HepG2 (cell line): ENCODE data around the gene TRERF1. TPM values are rescaled to one million over a fixed set of nuclear protein-coding genes. Genes with fewer than 3 reads are reported as not detected.

Experiments
- CEBPG ChIP-seq: IDR thresholded peaks from 2 replicates; pipeline ENCODE4 v1.6.1; 2016
- KDM5A ChIP-seq: fragments of 200-600 bp; sonication (generic); IDR thresholded peaks from 2 replicates; pipeline ENCODE4 v1.7.0; 2018; ENCODE audit warnings: antibody characterized with exemption, mild to moderate bottlenecking, low read length, borderline replicate concordance
- MBNL3 ChIP-seq: fragments of 250-450 bp; sonication (Bioruptor Pico); conservative IDR thresholded peaks from 2 replicates; pipeline ENCODE4 v1.8.0; 2022; ENCODE audit warnings: mild to moderate bottlenecking, inconsistent platforms
- MEIS1 ChIP-seq: sonication (generic); formaldehyde crosslinking; IDR thresholded peaks from 2 replicates; pipeline ENCODE4 v1.9.0; 2021; ENCODE audit warnings: mild to moderate bottlenecking, missing genetic modification reagents, moderate library complexity, borderline replicate concordance
- MIXL1 ChIP-seq: IDR thresholded peaks from 2 replicates; pipeline ENCODE4 v1.6.1; 2016
- NFE2 ChIP-seq: sonication (generic); formaldehyde crosslinking; IDR thresholded peaks from 2 replicates; pipeline ENCODE4 v1.4.0; 2020; ENCODE audit warnings: missing genetic modification reagents
- NR1H2 ChIP-seq: sonication (generic); formaldehyde crosslinking; IDR thresholded peaks from 2 replicates; pipeline ENCODE4 v1.8.1; 2022; ENCODE audit warnings: low read depth, missing genetic modification reagents, borderline replicate concordance
- POLR2A ChIP-seq, 2 experiments: IDR thresholded peaks; 2 replicates each; pipeline ENCODE4 v1.6.1; 2011; ENCODE audit warnings: low read depth in 2 of 2, low read length in 2 of 2, mild to moderate bottlenecking in 1 of 2, moderate library complexity in 1 of 2; ENCODE audit not compliant: insufficient read depth in 1 of 2
- SMARCC2 ChIP-seq: fragments of 450-650 bp; IDR thresholded peaks from 2 replicates; pipeline ENCODE4 v1.6.1; 2017; ENCODE audit warnings: antibody characterized with exemption, mild to moderate bottlenecking
- SP5 ChIP-seq: IDR thresholded peaks from 2 replicates; pipeline ENCODE4 v1.6.1; 2016; ENCODE audit warnings: low read depth, borderline replicate concordance
- ZBTB10 ChIP-seq: sonication (generic); formaldehyde crosslinking; IDR thresholded peaks from 2 replicates; pipeline ENCODE4 v1.4.0; 2020; ENCODE audit warnings: missing genetic modification reagents, borderline replicate concordance
- ZBTB7A ChIP-seq: sonication (generic); formaldehyde crosslinking; IDR thresholded peaks from 2 replicates; pipeline ENCODE4 v1.8.0; 2022; ENCODE audit warnings: mild to moderate bottlenecking, missing genetic modification reagents
- ZFX ChIP-seq: sonication (generic); formaldehyde crosslinking; IDR thresholded peaks from 2 replicates; pipeline ENCODE4 v1.4.0; 2020; ENCODE audit warnings: mild to moderate bottlenecking, low read depth, missing genetic modification reagents, moderate library complexity
- ZNF335 ChIP-seq: sonication (generic); formaldehyde crosslinking; IDR thresholded peaks from 2 replicates; pipeline ENCODE4 v1.4.0; 2020; ENCODE audit warnings: missing genetic modification reagents
- ZNF563 ChIP-seq: sonication (generic); formaldehyde crosslinking; IDR thresholded peaks from 2 replicates; pipeline ENCODE4 v1.8.0; 2022; ENCODE audit warnings: mild to moderate bottlenecking, moderate library complexity, missing genetic modification reagents
- ZNF713 ChIP-seq: sonication (generic); formaldehyde crosslinking; IDR thresholded peaks from 2 replicates; pipeline ENCODE4 v1.4.0; 2020; ENCODE audit warnings: mild to moderate bottlenecking, missing genetic modification reagents
- ZNF724P ChIP-seq: sonication (generic); formaldehyde crosslinking; IDR thresholded peaks from 2 replicates; pipeline ENCODE4 v1.8.0; 2022; ENCODE audit warnings: missing genetic modification reagents, borderline replicate concordance
- ZNF772 ChIP-seq: sonication (generic); formaldehyde crosslinking; IDR thresholded peaks from 2 replicates; pipeline ENCODE4 v1.5.0; 2020; ENCODE audit warnings: mild to moderate bottlenecking, missing genetic modification reagents
- ZNF777 ChIP-seq: sonication (generic); formaldehyde crosslinking; IDR thresholded peaks from 2 replicates; pipeline ENCODE4 v1.4.0; 2020; ENCODE audit warnings: missing genetic modification reagents
- polyA plus RNA-seq, 8 experiments: library from polyadenylated mRNA; depleted of rRNA in 3 of 8; stranded (reverse) in 7 of 8; unstranded in 1 of 8; fragments of >200 nt; fragmentation: Illumina TruSeq in 4 of 8; extraction: Trizol in 4 of 8; gene quantifications; 2 replicates each; pipeline versions ENCODE4 v1.2.1 to v1.2.3, GENCODE V29; 2011 to 2016; ENCODE audit warnings: low read depth in 4 of 8, missing spikeins in 1 of 8, mixed read lengths in 1 of 8; ENCODE audit not compliant: insufficient read depth in 1 of 8
- total RNA-seq, 5 experiments: library from RNA; depleted of rRNA; stranded (reverse); fragments of >200 nt; fragmentation: Illumina TruSeq; extraction: Trizol; gene quantifications; 2 replicates each; pipeline ENCODE4 v1.2.3, GENCODE V29; 2016; ENCODE audit warnings: low read depth in 1 of 5
- TF ChIP-seq, protein P1 (sequence below): sonication (generic); formaldehyde crosslinking; conservative IDR thresholded peaks from 2 replicates; pipeline ENCODE4 v1.4.0; 2020; ENCODE audit warnings: missing genetic modification reagents
- TF ChIP-seq, protein P2 (sequence below): sonication (generic); formaldehyde crosslinking; conservative IDR thresholded peaks from 2 replicates; pipeline ENCODE4 v1.4.0; 2020; ENCODE audit warnings: missing genetic modification reagents
- TF ChIP-seq, protein P3 (sequence below): sonication (generic); formaldehyde crosslinking; IDR thresholded peaks from 2 replicates; pipeline ENCODE4 v1.4.0; 2020; ENCODE audit warnings: missing genetic modification reagents, low read depth, mild to moderate bottlenecking, borderline replicate concordance

Gene TRERF1
- total and polyA plus RNA-seq, 2 of the 13 experiments (the other 11 are each of a cell fraction or from before 2014, with no cell fraction given): 0.02 TPM; not detected in 1

- TF ChIP-seq MEIS1 (CRISPR knock-in tag) (no peak; the same call in 1 of the 2 replicates), ZNF335 (CRISPR knock-in tag) (peak; percentile 87), SP5 (peak; percentile 96), NR1H2 (CRISPR knock-in tag) (no peak), NFE2 (CRISPR knock-in tag) (no peak), SMARCC2 (no peak), CEBPG (CRISPR knock-in tag) (peak; percentile 49; the same call in 1 of the 2 replicates), ZFX (peak; percentile 72), ZNF724P (no peak; the same call in 1 of the 2 replicates), ZNF772 (CRISPR knock-in tag) (no peak), ZNF563 (CRISPR knock-in tag) (peak; percentile 59), ZNF713 (no peak), ZBTB10 (CRISPR knock-in tag) (0 out of 2 replicates have a peak, but pooled peaks have one; percentile 42), POLR2A (IDR thresholded peaks at IDR 0.05; ENCODE audit: insufficient read depth in 1 of 2, low read depth in 2 of 2, low read length in 2 of 2) (peak; percentile 89 to 96), ZNF777 (no peak), MIXL1 (CRISPR knock-in tag) (peak; percentile 79), MBNL3 (CRISPR knock-in tag) (no peak), KDM5A (peak; percentile 96), ZBTB7A (CRISPR knock-in tag) (no peak)
- TF ChIP-seq, protein P1, sequence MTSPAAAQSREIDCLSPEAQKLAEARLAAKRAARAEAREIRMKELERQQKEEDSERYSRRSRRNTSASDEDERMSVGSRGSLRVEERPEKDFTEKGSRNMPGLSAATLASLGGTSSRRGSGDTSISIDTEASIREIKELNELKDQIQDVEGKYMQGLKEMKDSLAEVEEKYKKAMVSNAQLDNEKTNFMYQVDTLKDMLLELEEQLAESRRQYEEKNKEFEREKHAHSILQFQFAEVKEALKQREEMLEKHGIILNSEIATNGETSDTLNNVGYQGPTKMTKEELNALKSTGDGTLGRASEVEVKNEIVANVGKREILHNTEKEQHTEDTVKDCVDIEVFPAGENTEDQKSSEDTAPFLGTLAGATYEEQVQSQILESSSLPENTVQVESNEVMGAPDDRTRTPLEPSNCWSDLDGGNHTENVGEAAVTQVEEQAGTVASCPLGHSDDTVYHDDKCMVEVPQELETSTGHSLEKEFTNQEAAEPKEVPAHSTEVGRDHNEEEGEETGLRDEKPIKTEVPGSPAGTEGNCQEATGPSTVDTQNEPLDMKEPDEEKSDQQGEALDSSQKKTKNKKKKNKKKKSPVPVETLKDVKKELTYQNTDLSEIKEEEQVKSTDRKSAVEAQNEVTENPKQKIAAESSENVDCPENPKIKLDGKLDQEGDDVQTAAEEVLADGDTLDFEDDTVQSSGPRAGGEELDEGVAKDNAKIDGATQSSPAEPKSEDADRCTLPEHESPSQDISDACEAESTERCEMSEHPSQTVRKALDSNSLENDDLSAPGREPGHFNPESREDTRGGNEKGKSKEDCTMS (CRISPR knock-in tag): no peak
- TF ChIP-seq, protein P2, sequence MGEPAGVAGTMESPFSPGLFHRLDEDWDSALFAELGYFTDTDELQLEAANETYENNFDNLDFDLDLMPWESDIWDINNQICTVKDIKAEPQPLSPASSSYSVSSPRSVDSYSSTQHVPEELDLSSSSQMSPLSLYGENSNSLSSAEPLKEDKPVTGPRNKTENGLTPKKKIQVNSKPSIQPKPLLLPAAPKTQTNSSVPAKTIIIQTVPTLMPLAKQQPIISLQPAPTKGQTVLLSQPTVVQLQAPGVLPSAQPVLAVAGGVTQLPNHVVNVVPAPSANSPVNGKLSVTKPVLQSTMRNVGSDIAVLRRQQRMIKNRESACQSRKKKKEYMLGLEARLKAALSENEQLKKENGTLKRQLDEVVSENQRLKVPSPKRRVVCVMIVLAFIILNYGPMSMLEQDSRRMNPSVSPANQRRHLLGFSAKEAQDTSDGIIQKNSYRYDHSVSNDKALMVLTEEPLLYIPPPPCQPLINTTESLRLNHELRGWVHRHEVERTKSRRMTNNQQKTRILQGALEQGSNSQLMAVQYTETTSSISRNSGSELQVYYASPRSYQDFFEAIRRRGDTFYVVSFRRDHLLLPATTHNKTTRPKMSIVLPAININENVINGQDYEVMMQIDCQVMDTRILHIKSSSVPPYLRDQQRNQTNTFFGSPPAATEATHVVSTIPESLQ (CRISPR knock-in tag): no peak
- TF ChIP-seq, protein P3, sequence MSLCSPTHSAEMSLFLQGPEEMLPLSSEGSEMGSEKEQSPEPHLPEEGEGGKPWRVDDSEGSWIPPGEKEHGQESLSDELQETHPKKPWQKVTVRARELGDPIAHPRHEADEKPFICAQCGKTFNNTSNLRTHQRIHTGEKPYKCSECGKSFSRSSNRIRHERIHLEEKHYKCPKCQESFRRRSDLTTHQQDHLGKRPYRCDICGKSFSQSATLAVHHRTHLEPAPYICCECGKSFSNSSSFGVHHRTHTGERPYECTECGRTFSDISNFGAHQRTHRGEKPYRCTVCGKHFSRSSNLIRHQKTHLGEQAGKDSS (CRISPR knock-in tag): peak; percentile 69; the same call in 1 of the 2 replicates
Measured at GRCh38 chr6:42217519-42218367, 234.0 kb downstream of the TRERF1 start, which contains the start of gene MRPS10 (continued).
